LNCAP (cell line): Measurements from ENCODE around the gene RNU5D-1.

Experiments
- CTCF ChIP-seq: fragments of 450-650 bp; IDR thresholded peaks from 2 replicates; pipeline ENCODE4 v1.5.1; 2017; ENCODE audit warnings: mild to moderate bottlenecking

RNU5D-1 gene

GRCh38 chr1:44730741-44731512, at the start of gene RNU5D-1:
Gene RNU5D-1, minus strand, starts transcription at chr1:44731170.
- peak; percentile 91 for TF ChIP-seq CTCF

GRCh38 chr1:44780583-44781121, 49.7 kb upstream of the RNU5D-1 start:
- TF ChIP-seq CTCF = no peak

GRCh38 chr1:44778705-44779576, 48.0 kb upstream of the RNU5D-1 start:
- no peak for TF ChIP-seq CTCF

GRCh38 chr1:44777969-44778635, 47.1 kb upstream of the RNU5D-1 start:
- no peak for TF ChIP-seq CTCF

- TF ChIP-seq CTCF = no peak
These were observed 46.6 kb upstream of the RNU5D-1 start for GRCh38 chr1:44777547-44777946.

- no peak for TF ChIP-seq CTCF
These were observed 45.7 kb upstream of the RNU5D-1 start for GRCh38 chr1:44776730-44777068.
